AG04450 (cell line): Measurements from ENCODE around the gene DKKL1. TPM values are rescaled to one million over a fixed set of nuclear protein-coding genes. Genes with fewer than 3 reads are reported as not detected.

Experiments used
- CTCF ChIA-PET: fragments of 300-600, 350-600 bp; formaldehyde crosslinking; extraction: SDS; loops from one replicate; lab custom pipeline; 2022; ENCODE audit warnings: antibody characterized with exemption, inconsistent platforms; lab: Charles Lee
- POLR2A ChIA-PET: fragments of 350-600 bp; formaldehyde crosslinking; extraction: SDS; loops from one replicate; lab custom pipeline; 2021; ENCODE audit warnings: antibody characterized with exemption, inconsistent platforms; lab: Yijun Ruan, JAX
- DNase-seq: peaks from one replicate; pipeline ENCODE4 v3.0.0-alpha.2; 2011; ENCODE audit warnings: low read depth, low spot score
- H3K27ac ChIP-seq: one replicate; pipeline ENCODE4 v1.5.1; 2012; ENCODE audit warnings: low read depth, low read length, control low read depth
- H3K27me3 ChIP-seq: one replicate; pipeline ENCODE4 v1.6.0; 2012; ENCODE audit warnings: low read length; ENCODE audit not compliant: control insufficient read depth, insufficient read depth
- H3K4me3 ChIP-seq: 2 replicates; pipeline ENCODE4 v1.5.1; 2011; ENCODE audit warnings: mild to moderate bottlenecking, low read depth, low read length, control low read depth
- H3K9me3 ChIP-seq: 2 replicates; pipeline ENCODE4 v1.5.1; 2012; ENCODE audit warnings: low read length; ENCODE audit not compliant: control insufficient read depth, insufficient read depth
- polyA plus RNA-seq: library from polyadenylated mRNA; depleted of rRNA; stranded (reverse); fragments of >200 nt; gene quantifications from 2 replicates; pipeline ENCODE4 v1.2.3, GENCODE V29; 2011
- TF ChIP-seq, protein P1 (sequence below): IDR thresholded peaks from 2 replicates; pipeline ENCODE4 v1.5.1; 2011; ENCODE audit warnings: low read depth, low read length, control low read depth, inconsistent platforms

The DKKL1 gene
- polyA plus RNA-seq, 1 experiment = 0.14 TPM

DNA sequence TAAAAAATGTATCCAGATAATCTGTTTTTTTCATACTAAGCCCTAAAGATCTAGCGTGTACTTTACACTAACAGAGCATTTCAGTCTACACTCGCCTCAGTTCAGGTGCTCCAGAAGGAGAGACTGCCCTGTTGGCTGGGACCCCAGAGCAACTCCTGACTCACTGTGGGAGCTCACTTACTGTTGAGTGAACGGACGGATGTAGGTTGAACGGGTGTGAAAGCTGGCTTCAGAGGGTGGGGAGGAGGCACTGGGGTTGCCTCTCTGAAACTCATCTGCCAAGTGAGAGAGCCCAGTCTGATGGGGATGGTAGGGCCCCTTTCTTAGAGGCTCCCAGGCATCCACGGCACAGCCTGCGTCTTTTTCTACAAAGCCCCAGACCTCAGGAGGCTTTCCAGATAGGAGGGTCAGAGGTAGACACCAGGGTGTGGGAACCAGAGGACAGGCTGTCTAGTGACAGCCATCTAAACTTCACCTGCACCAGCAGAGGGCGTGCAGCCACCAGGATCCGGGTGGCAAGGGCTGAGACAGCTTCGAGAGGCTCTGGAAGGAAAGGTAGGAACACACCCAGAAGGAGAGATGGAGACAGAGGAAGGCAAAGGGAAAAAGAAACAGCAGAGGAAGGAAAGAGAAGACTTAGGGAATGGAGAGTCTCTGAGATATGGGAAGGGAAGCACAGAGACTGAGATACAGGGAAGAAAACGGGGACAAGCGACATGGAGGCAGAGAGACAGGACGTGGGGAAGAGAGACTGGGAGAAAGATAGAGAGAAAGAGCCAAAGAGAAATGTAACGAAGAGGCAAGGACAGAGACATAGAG lies 28.1 kb downstream of the DKKL1 start:
- POLR2A ChIA-PET = interaction anchor here (1.0 kb wide), 1 partner anchor 148 kb away, joined by 3 read pairs; no protein-coding TSS in a partner anchor

DNA sequence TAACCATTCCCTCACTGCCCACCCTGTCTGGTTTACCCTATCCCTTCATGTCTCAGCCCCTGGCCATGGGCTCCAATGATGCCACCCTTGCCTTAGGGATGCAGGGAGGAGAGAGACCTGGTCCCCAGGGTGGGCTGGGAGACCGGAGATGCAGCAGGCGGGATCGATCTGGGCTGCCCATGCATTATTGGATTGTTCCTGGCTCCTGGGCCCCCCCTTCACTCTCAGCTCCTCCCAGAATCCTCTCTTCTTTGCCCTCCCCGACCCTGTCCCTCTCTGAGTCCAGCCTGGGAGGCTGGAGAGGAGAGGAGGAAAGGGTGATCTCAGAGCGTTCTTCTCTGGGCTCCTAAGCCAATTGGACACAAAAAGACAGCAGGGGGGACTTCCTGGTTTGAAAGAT lies 30.2 kb downstream of the DKKL1 start:
- POLR2A ChIA-PET = no interaction called here
- H3K27me3 ChIP-seq = peaks cover 32% of the 10 kb centered on the region
- TF ChIP-seq, protein P1, sequence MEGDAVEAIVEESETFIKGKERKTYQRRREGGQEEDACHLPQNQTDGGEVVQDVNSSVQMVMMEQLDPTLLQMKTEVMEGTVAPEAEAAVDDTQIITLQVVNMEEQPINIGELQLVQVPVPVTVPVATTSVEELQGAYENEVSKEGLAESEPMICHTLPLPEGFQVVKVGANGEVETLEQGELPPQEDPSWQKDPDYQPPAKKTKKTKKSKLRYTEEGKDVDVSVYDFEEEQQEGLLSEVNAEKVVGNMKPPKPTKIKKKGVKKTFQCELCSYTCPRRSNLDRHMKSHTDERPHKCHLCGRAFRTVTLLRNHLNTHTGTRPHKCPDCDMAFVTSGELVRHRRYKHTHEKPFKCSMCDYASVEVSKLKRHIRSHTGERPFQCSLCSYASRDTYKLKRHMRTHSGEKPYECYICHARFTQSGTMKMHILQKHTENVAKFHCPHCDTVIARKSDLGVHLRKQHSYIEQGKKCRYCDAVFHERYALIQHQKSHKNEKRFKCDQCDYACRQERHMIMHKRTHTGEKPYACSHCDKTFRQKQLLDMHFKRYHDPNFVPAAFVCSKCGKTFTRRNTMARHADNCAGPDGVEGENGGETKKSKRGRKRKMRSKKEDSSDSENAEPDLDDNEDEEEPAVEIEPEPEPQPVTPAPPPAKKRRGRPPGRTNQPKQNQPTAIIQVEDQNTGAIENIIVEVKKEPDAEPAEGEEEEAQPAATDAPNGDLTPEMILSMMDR = no peak

More for the DNA sequence above, 28.1 kb downstream of the DKKL1 start:
- CTCF ChIA-PET = interaction anchor here (0.6 to 1.4 kb wide), 5 partner anchors 9 to 157 kb away, joined by 3 to 15 read pairs (median 4); no protein-coding TSS in a partner anchor
- Histone ChIP-seq H3K27me3 (peaks cover 26% of the 10 kb centered on the region), H3K27ac (no peak overlapping the region), H3K4me3 (no peak overlapping the region), H3K9me3 (peaks cover 5% of the 10 kb centered on the region; the same call in 1 of the 2 replicates)
- TF ChIP-seq, protein P1 = peak; percentile 75
- peak; percentile 20 for DNase-seq

GRCh38 chr19:49395581-49396407 lies 32.1 kb downstream of the DKKL1 start:
- DNase-seq = no peak
- no peak overlapping the region for H3K4me3 ChIP-seq
- peaks cover 32% of the 10 kb centered on the region for H3K27me3 ChIP-seq
- H3K9me3 ChIP-seq = no peaks in the 10 kb centered on the region
- ChIA-PET CTCF (no interaction called here), POLR2A (no interaction called here)
- TF ChIP-seq, protein P1 = no peak
- H3K27ac ChIP-seq = no peak overlapping the region

More for the DNA sequence above, 30.2 kb downstream of the DKKL1 start:
- CTCF ChIA-PET = interaction anchor here (0.5 to 0.6 kb wide), 2 partner anchors 12 to 49 kb away, joined by 4 read pairs; no protein-coding TSS in a partner anchor
- Histone ChIP-seq H3K9me3 (no peaks in the 10 kb centered on the region), H3K4me3 (no peak overlapping the region), H3K27ac (no peak overlapping the region)
- DNase-seq = no peak

DNA sequence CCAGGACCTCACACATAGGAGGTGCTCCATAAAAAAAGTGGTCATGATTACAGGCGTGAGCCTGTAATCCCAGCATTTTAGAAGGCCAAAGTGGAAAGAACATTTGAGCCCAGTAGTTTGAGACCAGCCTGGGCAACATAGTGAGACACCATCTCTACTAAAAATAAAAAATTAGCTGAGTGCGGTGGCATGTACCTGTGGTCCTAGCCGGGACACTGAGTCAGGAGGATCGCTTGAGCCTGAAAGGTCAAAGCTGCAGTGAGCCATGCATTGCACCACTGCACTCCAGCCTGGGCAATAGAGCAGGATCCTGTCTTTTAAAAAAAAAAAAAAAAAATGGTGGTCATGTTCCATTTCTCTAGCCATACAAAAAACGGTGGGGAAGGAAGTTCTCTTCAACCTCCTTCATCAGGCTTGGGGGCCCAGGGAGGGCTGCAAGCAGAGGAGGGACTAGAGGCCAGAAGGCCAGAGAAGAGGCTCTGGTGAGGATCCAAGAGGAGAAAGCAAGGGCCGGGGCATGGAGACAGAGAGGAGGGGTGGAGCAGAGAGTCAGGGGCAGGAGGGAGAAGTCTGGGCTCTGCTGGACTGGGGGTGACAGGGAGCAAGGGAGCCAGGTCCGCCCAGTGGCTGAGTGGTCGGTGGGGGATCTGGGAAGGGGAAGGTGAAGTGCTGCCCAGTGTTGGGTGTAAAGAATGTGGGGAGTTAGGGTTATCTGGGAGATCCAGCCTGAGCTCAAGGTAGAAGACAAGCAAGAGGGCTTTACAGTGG lies 33.2 kb downstream of the DKKL1 start:
- Histone ChIP-seq H3K27ac (no peak overlapping the region), H3K27me3 (peaks cover 37% of the 10 kb centered on the region), H3K4me3 (no peak overlapping the region), H3K9me3 (no peaks in the 10 kb centered on the region)
- DNase-seq = no peak
- TF ChIP-seq, protein P1 = no peak
- POLR2A ChIA-PET = no interaction called here
- CTCF ChIA-PET = no interaction called here
